ENCODE data around the gene PIGM.

PIGM gene

GRCh38 chr1:159985473-159985872 is 46.3 kb downstream of the PIGM start:
- in situ Hi-C loops (cut with MboI; ENCODE audit: low sequenced_read_pairs): no loop called here
- no peaks in the 10 kb centered on the region for H3K36me3 ChIP-seq (replicated peaks)
- H3K4me1 ChIP-seq: no peaks in the 10 kb centered on the region
- H3K27me3 ChIP-seq (ENCODE audit: low read depth): 0 out of 2 replicates have a peak, but pooled peaks cover 8% of the 10 kb centered on the region
- H3K9me3 ChIP-seq: no peaks in the 10 kb centered on the region
- no peak overlapping the region for H3K4me3 ChIP-seq
- no peak for DNase-seq (ENCODE audit: low spot score in 2 of 2)

DNA sequence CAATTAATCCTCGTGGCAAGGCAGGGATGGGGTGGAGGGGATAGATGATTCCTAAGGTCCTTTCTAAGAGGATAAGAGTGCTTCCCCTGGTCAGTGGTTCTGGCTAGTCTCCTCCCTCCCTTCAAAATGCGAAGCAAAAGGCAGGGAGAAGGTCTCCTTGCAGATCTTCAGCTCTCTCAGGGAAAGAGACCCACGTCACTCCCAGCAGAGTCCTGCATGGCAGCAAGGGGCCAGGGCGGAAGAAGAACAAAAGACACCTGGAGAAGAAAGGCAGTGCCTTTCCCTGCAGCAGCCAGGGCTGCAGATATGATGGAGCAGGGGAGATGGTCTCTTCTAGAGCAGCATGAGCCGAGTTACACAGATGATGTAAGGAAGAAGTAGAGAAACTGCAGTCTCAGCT is 48.1 kb downstream of the PIGM start:
- Histone ChIP-seq H3K36me3 (replicated peaks) (no peaks in the 10 kb centered on the region), H3K9me3 (no peaks in the 10 kb centered on the region), H3K4me3 (no peak overlapping the region), H3K27me3 (ENCODE audit: low read depth) (peaks cover 19% of the 10 kb centered on the region), H3K4me1 (no peaks in the 10 kb centered on the region)
- in situ Hi-C loops (cut with MboI; ENCODE audit: low sequenced_read_pairs): no loop called here
- DNase-seq (ENCODE audit: low spot score in 2 of 2): no peak

GRCh38 chr1:159982280-159982679 is 49.5 kb downstream of the PIGM start:
- peaks cover 19% of the 10 kb centered on the region for H3K27me3 ChIP-seq (ENCODE audit: low read depth)
- H3K36me3 ChIP-seq (replicated peaks): no peaks in the 10 kb centered on the region
- H3K4me3 ChIP-seq: no peak overlapping the region
- H3K9me3 ChIP-seq: no peaks in the 10 kb centered on the region
- DNase-seq (ENCODE audit: low spot score in 2 of 2): no peak
- H3K4me1 ChIP-seq: no peaks in the 10 kb centered on the region
- in situ Hi-C loops (cut with MboI; ENCODE audit: low sequenced_read_pairs): no loop called here

DNA sequence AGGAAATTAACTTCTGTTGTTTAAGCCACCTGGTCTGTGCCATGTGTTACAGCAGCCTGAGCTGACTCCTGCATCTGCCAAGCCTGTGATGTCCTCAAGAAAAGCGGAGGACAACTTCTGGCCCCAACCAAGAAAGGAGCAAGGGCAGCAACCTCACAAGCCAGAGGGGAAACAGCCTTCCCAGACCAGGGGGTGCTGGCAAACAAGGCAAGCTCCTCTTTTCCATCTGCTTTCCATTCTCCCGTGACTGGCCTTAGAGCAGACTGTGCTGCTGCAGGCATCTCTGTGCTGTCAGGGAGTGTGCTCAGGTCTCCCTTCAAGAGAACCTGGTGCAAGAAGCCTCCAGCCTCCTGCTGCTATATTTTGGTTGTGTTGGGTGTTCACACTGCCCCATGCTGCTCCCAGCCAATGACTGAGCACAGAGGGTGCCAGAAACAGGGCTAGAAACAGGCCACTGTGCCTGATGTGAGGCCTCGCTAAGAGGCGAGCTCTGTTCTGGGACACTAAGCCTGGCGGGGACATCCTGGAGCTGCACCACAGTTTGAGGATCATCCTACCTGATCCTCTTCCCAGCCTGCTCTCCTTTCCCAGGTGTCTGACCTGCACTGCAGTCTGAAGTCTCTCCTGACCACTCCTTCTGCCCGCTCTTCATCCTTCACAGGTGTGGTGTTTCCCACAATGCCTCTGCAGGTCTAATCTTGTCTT is 50.3 kb downstream of the PIGM start:
- Histone ChIP-seq H3K27me3 (ENCODE audit: low read depth) (peaks cover 19% of the 10 kb centered on the region), H3K36me3 (replicated peaks) (no peaks in the 10 kb centered on the region), H3K4me1 (no peaks in the 10 kb centered on the region), H3K9me3 (no peaks in the 10 kb centered on the region), H3K4me3 (no peak overlapping the region)
- in situ Hi-C loops (cut with MboI; ENCODE audit: low sequenced_read_pairs): no loop called here
- DNase-seq (ENCODE audit: low spot score in 2 of 2): no peak

DNA sequence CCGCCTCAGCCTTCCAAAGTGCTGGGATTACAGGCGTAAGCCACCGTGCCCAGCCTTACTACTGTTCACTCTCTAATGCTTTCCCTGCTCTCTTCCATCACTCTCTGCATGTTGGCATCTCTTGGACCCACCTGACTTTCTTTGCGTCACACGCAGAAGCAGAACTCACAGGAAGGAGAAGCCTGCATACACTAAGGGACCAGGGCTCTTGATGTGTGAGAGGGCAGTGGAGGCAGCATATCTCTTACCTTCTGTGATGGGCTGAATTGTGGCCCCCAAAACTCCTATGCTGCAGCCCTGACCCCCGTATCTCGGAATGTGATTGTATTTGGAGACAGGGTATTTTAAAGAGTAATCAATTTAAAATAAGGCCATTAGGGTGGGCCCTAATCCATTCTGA is 51.0 kb downstream of the PIGM start:
- no peak overlapping the region for H3K4me3 ChIP-seq
- in situ Hi-C loops (cut with MboI; ENCODE audit: low sequenced_read_pairs): no loop called here
- H3K9me3 ChIP-seq: no peaks in the 10 kb centered on the region
- no peak for DNase-seq (ENCODE audit: low spot score in 2 of 2)
- H3K4me1 ChIP-seq: no peaks in the 10 kb centered on the region
- no peaks in the 10 kb centered on the region for H3K36me3 ChIP-seq (replicated peaks)
- H3K27me3 ChIP-seq (ENCODE audit: low read depth): peaks cover 19% of the 10 kb centered on the region

DNA sequence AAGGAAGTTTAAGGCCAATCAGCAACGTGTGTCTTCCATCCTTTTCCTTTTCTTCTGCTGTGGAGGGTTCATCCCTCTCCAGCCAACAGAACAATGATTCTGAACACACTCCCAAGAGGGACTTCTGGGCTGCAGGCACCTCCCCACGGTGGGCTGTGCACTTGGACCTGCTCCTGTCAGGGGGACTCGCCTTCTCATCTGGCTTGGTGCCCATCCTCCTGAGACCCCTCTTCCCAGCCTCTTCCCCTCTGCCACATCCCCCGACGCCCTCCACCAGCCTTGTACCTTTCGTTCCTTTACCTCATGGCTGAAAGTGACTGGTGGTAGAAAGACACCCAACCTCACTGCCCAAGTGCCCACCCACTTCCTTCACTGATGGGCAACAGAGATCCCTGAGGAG is 51.7 kb downstream of the PIGM start:
- no peaks in the 10 kb centered on the region for H3K9me3 ChIP-seq
- peaks cover 19% of the 10 kb centered on the region for H3K27me3 ChIP-seq (ENCODE audit: low read depth)
- in situ Hi-C loops (cut with MboI; ENCODE audit: low sequenced_read_pairs): no loop called here
- H3K4me1 ChIP-seq: no peaks in the 10 kb centered on the region
- no peak for DNase-seq (ENCODE audit: low spot score in 2 of 2)
- H3K36me3 ChIP-seq (replicated peaks): no peaks in the 10 kb centered on the region
- H3K4me3 ChIP-seq: no peak overlapping the region

- Histone ChIP-seq H3K36me3 (replicated peaks) (no peaks in the 10 kb centered on the region), H3K4me1 (no peaks in the 10 kb centered on the region), H3K4me3 (no peak overlapping the region), H3K9me3 (no peaks in the 10 kb centered on the region), H3K27me3 (ENCODE audit: low read depth) (peaks cover 15% of the 10 kb centered on the region)
- in situ Hi-C loops (cut with MboI; ENCODE audit: low sequenced_read_pairs): no loop called here
- DNase-seq (ENCODE audit: low spot score in 2 of 2): no peak
These were observed 52.5 kb downstream of the PIGM start for GRCh38 chr1:159979257-159979656.

- DNase-seq (ENCODE audit: low spot score in 2 of 2): no peak
- H3K9me3 ChIP-seq: no peaks in the 10 kb centered on the region
- in situ Hi-C loops (cut with MboI; ENCODE audit: low sequenced_read_pairs): no loop called here
- peaks cover 12% of the 10 kb centered on the region for H3K27me3 ChIP-seq (ENCODE audit: low read depth)
- no peak overlapping the region for H3K4me3 ChIP-seq
- H3K36me3 ChIP-seq (replicated peaks): no peaks in the 10 kb centered on the region
- H3K4me1 ChIP-seq: no peaks in the 10 kb centered on the region
These were observed 53.7 kb downstream of the PIGM start for GRCh38 chr1:159978107-159978398.

GRCh38 chr1:159977364-159978106 is 54.3 kb downstream of the PIGM start:
- Histone ChIP-seq H3K27me3 (ENCODE audit: low read depth) (peaks cover 10% of the 10 kb centered on the region), H3K4me3 (no peak overlapping the region), H3K36me3 (replicated peaks) (no peaks in the 10 kb centered on the region), H3K4me1 (no peaks in the 10 kb centered on the region), H3K9me3 (no peaks in the 10 kb centered on the region)
- DNase-seq (ENCODE audit: low spot score in 2 of 2): no peak
- in situ Hi-C loops (cut with MboI; ENCODE audit: low sequenced_read_pairs): no loop called here

Data from HAP-1 (cell line).